GM12865 (cell line): Measurements from ENCODE around the gene RTEL1.

Experiments used
- DNase-seq: peaks from one replicate; pipeline ENCODE4 v3.0.0; 2010; ENCODE audit warnings: low read depth
- H3K4me3 ChIP-seq: 2 replicates; pipeline ENCODE4 v1.5.1; 2011; ENCODE audit warnings: mild to moderate bottlenecking, low read depth, low read length, control low read depth
- CTCF ChIP-seq: IDR thresholded peaks from 2 replicates; pipeline ENCODE4 v1.5.1; 2011; ENCODE audit warnings: low read length, control low read depth, low read depth, inconsistent platforms; ENCODE audit not compliant: insufficient read depth; ENCODE audit errors: missing control alignments

The RTEL1 gene

DNA sequence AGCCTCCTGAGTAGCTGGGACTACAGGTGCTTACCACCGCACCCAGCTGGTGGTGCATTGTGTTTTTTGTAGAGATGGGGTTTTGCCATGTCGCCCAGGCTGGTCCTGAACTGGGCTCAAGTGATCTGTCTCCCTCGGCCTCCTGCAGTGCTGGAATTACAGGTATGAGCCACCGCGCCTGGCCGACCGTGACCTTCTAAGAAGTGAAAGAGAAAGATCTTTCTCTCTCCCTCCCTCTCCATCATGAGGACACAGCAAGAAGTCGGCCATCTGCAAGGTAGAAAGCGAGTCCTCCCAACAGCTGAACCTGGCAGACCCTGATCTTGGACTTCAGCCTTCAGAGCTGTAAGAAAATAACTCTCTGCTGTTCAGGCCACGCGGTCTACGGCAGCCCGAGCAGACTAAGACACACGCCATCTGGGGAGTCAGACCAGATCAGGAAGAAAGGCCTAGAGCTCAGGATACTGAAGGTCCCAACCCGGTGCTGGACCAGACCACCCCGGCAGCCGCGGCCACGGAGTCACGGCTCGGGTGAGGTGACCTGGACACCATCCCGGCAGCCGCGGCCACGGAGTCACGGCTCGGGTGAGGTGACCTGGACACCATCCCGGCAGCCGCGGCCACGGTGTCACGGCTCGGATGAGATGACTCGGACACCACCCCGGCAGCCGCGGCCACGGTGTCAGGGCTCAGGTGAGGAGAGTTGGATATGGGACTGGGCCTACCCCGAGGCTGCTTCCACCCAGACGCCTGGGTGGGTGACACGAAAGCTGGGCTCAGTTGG is 40.8 kb upstream of the RTEL1 start:
- peak; percentile 63 for DNase-seq
- no peak overlapping the region for H3K4me3 ChIP-seq
- TF ChIP-seq CTCF, result no peak

- no peak for DNase-seq
- TF ChIP-seq CTCF, result no peak
Observed at GRCh38 chr20:63617876-63618265, 40.2 kb upstream of the RTEL1 start.

GRCh38 chr20:63618291-63618980 is 39.7 kb upstream of the RTEL1 start:
- TF ChIP-seq CTCF, result no peak
- DNase-seq, result no peak
- no peak overlapping the region for H3K4me3 ChIP-seq

More at GRCh38 chr20:63617876-63618265, 40.2 kb upstream of the RTEL1 start:
- H3K4me3 ChIP-seq, result no peak overlapping the region

DNA sequence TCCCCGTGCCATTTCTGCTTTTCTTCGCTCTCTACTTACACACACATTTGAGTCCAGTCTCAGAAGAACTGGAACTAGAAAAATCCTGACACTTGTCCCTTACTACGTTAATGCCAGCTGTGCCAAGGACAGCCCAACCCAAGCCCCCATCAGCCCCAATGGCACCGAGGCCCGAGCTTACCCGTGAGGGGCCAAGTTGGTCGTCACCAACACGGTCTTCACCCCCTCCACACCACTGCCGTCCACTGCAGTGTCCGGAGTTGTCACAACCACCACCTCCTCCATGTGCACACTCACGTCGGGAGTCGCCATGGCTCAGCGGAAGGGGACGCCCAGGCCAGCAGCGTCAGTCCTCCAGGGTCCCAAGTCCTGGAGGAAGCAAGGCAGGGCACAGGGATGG is 39.0 kb upstream of the RTEL1 start:
- no peak for DNase-seq
- H3K4me3 ChIP-seq, result no peak overlapping the region
- no peak for TF ChIP-seq CTCF

DNA sequence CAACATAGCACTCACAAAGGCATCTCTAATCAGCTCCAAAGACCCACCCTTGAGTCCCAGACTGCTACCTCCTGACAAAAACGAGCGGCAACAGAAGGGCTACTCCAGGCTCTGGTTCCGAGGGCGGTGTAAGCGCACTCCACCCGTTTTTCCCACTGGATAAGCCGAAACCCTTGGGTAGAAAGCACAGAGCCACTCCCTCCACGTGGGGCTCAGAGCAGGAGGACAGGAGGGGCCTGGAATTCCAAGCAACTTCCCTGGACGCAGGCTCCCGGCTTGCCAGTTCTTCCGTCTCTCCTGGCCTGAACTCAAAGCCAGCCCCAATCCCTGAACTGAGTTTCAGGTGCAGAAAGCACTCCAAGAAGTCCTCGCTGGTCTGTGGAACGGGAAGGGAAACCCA is 38.6 kb upstream of the RTEL1 start:
- no peak for DNase-seq
- TF ChIP-seq CTCF, result no peak
- H3K4me3 ChIP-seq, result no peak overlapping the region

GRCh38 chr20:63620991-63621390 is 37.1 kb upstream of the RTEL1 start:
- DNase-seq, result no peak
- H3K4me3 ChIP-seq, result no peak overlapping the region
- TF ChIP-seq CTCF, result no peak

- no peak overlapping the region for H3K4me3 ChIP-seq
- DNase-seq, result no peak
- no peak for TF ChIP-seq CTCF
Observed at GRCh38 chr20:63622096-63622495, 36.0 kb upstream of the RTEL1 start.
